Subcutaneous adipose tissue (tissue), 4 donors: ENCODE data around the gene DPP6. TPM values are rescaled to one million over a fixed set of nuclear protein-coding genes. Genes with fewer than 3 reads are reported as not detected.

Experiments used
- total RNA-seq, 4 donors: library from RNA; depleted of rRNA; stranded (reverse); fragments of >200 nt; gene quantifications; one replicate each; pipeline ENCODE4 v1.1.0, GENCODE V29; 2016
- TF ChIP-seq, protein P1 (sequence below): fragments of 450-650 bp; IDR thresholded peaks from one replicate; pipeline ENCODE4 v1.5.1; 2016; ENCODE audit warnings: low read depth, mild to moderate bottlenecking, control low read depth, antibody characterized with exemption, moderate library complexity

Gene DPP6
- total RNA-seq, 4 donors from 2014 or later, result 0.19 to 2.0 (median 0.85) TPM; not detected in 1

DNA sequence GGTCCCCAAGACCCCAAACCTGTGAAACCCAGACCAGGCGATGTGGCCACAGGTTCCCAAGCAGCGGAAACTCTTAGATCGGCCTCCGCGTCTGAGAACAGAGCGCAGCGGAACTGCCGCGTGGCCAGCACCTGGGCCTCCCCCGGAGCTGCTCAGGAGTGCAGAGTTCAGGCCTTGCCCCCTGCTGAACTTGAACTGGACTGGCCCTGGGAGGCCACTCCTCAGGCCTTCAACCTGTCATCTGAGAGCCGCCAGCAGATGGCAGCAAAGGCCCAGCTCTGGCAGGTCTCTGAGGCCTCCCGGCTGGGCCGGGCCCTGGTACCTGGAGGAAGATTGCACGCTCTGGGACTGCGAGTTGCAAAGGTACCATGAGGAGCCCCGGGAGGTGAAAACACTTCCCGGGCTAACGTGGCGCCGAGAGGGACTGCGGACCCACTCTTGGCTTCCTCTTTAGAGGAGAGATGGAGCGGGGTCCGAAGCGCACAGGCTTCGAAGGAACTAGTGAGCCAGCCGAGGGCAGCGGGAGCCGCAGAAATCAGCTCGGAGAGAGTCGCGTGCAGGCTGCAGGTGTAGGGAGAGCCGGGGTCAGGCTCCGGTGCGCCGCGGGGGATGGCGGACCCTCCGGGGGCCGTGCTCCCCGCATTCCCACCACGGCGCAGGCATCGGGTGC, 861.6 kb downstream of the DPP6 start:
- TF ChIP-seq, protein P1, sequence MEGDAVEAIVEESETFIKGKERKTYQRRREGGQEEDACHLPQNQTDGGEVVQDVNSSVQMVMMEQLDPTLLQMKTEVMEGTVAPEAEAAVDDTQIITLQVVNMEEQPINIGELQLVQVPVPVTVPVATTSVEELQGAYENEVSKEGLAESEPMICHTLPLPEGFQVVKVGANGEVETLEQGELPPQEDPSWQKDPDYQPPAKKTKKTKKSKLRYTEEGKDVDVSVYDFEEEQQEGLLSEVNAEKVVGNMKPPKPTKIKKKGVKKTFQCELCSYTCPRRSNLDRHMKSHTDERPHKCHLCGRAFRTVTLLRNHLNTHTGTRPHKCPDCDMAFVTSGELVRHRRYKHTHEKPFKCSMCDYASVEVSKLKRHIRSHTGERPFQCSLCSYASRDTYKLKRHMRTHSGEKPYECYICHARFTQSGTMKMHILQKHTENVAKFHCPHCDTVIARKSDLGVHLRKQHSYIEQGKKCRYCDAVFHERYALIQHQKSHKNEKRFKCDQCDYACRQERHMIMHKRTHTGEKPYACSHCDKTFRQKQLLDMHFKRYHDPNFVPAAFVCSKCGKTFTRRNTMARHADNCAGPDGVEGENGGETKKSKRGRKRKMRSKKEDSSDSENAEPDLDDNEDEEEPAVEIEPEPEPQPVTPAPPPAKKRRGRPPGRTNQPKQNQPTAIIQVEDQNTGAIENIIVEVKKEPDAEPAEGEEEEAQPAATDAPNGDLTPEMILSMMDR, result no peak

DNA sequence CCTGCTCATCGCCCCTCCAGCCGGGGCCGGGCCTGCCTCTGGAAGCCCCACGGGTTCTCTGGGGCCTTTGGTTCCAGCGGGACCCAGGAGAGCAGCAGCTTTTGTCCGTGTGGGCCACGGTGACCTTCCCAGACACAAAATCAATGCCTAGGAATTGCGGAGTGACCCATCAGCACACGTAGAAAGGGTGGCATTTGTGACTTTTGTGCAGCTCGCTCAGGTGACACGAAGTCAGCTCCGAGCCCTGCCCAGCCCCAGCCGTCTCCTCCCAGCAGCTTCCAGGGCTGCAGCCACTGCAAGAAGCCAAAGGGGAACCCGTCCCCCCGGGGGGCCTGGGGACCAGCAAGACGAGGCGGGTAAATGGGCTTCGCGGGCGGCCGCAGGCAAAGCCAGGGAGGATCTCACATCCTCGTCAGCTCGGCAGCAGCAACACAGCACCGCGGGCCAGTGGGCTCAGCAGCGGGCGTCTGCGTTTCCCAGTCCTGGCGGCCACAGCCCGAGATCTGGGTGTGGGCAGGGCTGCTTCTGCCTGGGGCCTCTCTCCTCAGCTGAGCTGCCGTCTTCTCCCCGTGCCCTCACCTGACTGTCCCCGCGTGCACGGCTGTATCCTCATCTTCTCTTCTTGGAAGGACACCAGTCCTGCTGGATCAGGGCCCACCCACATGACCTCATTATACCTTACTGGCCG, 862.3 kb downstream of the DPP6 start:
- TF ChIP-seq, protein P1, result no peak

DNA sequence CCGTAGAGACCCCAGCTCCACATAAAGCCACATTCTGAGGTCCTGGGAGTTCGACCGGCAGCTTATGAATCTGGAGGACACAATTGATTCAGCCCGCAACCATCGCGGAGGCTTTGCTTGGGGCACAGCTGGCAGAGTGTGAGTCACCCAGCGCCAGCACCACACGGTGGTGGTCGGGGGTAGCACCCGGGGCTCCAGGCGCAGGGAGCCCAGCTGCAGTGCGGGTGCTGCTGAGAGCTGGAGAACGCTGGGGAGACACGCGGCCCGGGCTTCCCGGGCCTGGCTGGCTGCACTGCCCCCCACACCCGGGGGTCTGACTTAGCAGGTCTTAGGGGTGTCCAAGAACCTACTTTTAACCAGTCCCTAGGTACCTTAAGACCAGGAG, 862.8 kb downstream of the DPP6 start:
- TF ChIP-seq, protein P1, result no peak

DNA sequence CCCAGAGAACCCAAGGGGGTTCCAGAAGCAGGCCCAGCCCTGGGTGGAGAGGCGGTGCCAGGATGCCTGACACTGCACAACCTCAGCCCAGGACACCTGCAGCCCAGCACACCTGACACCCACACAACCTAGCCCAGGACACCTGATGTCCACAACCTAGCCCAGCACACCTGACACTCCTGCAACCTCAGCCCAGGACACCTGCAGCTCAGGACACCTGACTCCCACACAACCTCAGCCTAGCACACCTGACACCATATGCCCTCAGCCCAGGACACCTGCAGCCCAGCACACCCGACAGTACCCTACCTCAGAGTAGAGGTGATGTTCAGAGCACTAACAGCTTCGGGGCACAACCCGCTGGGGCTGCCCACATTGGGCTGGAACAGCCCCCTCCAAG, 863.4 kb downstream of the DPP6 start:
- TF ChIP-seq, protein P1, result no peak

DNA sequence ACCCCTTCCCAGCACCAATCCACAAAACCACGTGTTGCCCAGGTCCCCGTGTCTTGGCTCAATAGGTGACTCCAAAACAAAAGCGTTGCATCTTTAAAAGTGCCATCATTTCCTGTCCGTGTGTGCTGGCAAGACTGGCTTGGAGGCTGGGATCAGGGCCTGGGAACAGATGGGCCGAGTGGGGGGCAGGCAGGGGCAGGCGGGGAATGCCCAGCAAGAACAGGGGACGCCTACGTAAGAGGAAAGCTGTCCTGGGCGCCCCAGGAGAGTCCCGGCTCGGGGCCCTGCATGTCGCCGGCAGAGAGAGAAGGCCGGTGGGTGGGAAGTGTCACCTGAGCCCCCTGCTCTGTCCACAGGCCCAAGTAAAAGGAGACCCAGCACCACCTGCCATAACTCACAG, 864.2 kb downstream of the DPP6 start:
- TF ChIP-seq, protein P1, result no peak

DNA sequence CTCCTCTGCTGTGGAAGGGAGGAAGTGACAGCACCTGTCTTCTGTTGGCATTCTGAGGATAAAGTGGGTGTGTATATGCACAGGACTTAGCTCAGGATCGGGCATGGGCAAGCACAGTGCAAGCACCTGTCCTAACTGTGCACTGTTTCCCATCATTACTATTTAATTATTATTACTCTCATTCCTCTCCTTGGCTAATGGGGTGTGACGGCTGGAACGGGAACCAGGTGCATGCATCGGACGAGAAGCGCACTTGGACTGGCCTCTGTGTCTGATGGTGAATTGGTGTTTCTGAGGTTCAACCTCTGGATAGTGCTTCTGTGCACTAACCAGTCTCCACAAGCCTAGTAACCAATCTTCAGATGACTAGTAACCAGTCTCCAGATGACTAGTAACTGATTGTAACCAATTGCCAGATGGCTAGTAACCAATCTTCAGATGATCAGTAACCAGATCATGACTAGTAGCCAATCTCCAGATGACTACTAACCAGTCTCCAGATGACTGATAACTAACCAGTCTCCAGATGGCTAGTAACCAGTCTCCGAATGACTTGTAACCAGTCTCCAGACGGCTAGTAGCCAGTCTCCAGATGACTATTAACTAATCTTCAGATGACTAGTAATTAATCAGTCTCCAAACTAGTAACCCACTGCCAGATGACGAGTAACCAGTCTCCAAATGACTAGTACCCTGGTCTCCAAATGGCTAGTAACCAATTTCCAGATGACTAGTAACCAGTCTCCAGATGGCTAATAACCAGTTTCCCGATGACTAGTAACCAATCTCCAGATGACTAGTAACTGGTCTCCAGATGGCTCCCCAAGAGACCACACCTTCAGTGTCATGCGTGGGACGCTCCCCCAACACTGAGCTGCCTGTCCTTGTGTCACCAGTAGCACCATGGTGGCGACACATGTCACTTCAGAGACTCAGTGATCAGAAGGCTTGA, 864.9 kb downstream of the DPP6 start:
- TF ChIP-seq, protein P1, result no peak

DNA sequence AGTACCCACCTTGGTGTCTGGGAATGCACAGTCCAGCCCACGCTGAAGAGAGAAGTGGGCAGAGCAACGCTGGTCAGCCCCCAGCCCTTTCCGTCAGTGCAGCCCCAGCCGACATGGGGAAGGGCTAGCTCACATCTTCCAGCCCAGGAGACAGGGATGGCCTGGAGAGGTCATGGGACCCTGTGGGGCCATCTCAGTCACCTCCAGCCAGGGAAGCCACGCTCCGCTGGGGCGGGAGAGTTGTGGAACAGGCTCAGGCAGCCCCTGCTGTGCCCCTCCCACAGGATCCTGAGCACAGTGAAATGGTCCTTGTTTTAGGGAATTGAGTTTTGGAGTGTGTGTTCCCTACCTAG, 865.6 kb downstream of the DPP6 start:
- TF ChIP-seq, protein P1, result no peak
